Fibroblast of the conjunctiva (primary cell): Measurements from ENCODE around the gene ROR2.
"Not testable (repeated sequence)": the region's sequence is repeated elsewhere in the genome, so short reads cannot be mapped to it uniquely, and the experiment has no call there.

Experiments used
- DNase-seq: peaks from one replicate; pipeline ENCODE4 v3.0.0-alpha.2; 2010; ENCODE audit warnings: low read depth

ROR2 gene

DNA sequence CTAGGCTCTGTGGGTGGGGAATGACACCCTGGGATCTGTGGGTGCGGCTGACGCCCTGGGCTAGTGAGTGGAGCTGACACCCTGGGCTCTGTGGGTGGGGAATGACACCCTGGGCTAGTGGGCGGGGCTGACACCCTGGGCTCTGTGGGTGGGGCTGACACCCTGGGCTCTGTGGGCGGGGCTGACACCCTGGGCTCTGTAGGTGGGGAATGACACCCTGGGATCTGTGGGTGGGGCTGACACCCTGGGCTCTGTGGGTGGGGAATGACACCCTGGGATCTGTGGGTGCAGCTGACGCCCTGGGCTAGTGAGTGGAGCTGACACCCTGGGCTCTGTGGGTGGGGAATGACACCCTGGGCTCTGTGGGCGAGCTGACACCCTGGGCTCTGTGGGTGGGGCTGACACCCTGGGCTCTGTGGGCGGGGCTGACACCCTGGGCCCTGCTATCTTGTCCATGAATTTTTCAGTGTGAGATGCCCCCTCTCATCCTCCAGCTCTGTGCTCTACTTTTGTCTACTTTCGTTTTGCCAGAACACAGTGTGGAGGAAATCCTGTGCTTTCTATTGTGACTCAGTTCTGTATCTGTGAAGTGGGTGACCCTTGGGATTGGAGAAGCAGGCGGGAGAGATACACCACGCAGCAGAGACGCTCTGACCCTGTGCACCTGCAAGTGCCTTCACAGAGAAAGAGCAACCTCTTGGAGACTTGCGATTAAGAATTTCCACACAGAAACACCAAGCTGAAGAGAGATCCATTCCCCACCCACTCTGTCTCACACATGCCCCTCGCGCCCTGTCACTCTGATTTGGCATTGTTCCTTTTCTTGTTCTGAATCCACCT, 151.5 kb downstream of the ROR2 start:
- not testable (repeated sequence) for DNase-seq

DNA sequence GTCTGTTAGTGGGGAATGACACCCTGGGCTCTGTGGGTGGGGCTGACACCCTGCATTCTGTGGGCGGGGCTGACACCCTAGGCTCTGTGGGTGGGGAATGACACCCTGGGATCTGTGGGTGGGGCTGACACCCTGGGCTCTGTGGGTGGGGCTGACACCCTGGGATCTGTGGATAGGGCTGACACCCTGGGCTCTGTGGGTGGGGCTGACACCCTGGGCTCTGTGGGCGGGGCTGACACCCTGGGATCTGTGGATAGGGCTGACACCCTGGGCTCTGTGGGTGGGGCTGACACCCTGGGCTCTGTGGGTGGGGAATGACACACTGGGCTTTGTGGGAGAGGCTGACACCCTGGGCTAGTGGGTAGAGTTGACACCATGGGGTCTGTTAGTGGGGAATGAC, 152.5 kb downstream of the ROR2 start:
- not testable (repeated sequence) for DNase-seq

DNA sequence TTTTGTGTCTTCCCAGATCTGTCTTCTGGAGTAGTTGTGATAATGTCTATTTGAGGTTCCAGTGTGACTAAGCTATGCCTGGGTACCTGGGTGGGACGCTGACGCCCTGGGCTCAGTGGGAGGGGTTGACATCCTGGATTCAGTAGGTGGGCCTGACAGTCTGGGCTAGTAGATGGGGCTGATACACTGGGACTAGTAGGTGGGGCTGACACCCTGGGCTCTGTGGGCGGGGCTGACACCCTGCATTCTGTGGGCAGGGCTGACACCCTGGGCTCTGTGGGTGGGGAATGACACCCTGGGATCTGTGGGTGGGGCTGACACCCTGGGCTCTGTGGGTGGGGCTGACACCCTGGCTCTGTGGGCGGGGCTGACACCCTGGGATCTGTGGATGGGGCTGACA, 153.5 kb downstream of the ROR2 start:
- DNase-seq, result not testable (repeated sequence)

DNA sequence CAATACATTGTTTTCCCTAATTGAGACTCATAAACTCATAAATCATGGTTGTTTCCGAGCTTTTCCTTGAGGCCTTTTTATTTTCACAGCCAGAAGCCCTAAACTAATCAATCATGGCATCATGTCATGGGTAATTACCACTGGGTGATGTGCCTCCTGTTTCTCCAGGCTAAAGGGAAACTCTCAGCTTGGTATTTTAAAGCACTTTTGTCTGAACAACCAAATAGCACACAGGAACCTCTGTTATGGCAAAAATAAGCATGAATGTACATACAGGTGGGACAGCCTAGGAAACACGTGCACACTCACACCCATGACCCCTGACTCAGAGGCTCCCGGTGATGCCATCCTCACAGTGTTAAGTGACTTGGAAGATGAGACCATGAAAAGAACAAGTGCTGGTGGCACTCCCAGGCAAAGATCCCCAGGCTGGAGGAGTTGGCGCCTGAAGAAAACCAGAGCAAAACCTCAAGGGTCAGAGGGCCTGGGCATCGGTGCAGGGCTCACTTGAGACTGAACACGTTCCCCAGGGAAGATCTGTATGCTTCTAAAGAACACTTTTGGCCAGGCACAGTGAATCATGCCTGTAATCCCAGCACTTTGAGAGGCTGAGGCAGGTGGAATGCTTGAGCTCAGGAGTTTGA, 154.3 kb downstream of the ROR2 start:
- DNase-seq, result no peak

- not testable (repeated sequence) for DNase-seq
Measured at GRCh38 chr9:91793371-91793770, 156.7 kb downstream of the ROR2 start.

- no peak for DNase-seq
Measured at GRCh38 chr9:91790917-91791316, 159.1 kb downstream of the ROR2 start.

DNA sequence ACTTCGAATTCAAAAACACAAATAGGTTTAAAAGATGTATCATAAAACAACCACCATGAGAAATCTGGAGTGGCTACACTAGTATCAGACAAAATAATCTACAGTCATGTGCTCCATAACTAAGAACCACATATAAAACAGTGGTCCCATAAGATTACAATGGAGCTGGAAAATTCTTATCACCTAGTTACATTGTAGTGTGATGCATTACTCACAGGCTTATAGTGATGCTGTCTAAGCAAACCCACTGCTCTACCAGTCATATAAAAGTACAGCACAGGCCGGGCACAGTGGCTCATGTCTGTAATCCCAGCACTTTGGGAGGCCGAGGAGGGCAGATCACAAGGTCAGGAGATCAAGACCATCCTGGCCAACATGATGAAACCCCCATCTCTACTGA, 160.1 kb downstream of the ROR2 start:
- no peak for DNase-seq

GRCh38 chr9:91787931-91788330, 162.1 kb downstream of the ROR2 start:
- no peak for DNase-seq

GRCh38 chr9:91786132-91786896, 163.7 kb downstream of the ROR2 start:
- DNase-seq, result no peak

DNA sequence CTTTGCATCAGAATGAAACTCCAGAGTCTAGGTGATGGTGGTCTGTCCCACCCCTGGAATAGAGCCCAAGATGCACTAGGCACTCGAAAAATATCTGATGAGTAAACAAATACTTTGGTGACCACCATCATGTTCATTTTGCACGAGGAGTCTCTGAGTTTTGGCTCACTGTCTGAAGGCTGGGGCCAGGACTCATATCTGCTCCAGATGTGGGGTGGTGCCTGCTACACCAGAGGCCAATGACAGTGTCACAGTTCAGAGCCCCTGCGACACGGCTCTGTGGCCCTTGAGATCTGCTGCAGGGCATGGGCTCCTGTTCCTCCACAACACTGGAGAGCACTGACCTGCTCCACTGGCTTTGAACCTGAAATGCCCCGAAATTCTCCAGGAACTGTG, 164.6 kb downstream of the ROR2 start:
- DNase-seq, result no peak

GRCh38 chr9:91784673-91785446, 165.2 kb downstream of the ROR2 start:
- DNase-seq, result no peak

- no peak for DNase-seq
Measured at GRCh38 chr9:91783876-91784672, 166.0 kb downstream of the ROR2 start.

DNA sequence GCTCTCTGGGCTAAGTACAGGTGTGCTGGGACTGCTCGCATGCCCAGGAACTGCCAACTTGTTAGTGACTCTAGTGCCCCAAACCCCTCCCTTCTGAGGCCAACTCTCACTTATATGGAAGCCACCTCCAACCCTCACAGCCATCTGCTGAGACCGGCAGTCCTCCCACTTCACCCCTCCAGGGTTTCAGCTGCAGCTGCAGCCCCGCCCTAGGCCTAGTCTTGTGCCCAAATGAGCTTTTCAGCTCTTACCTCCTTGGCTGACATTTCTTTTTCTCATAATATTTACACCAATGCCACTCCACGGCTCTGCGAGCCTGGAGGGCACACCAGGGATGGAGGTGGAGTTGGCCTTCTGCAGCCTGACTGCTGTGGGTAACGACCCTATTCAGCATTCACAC, 166.6 kb downstream of the ROR2 start:
- DNase-seq, result no peak

- DNase-seq, result no peak
Measured at GRCh38 chr9:91782708-91783214, 167.3 kb downstream of the ROR2 start.

DNA sequence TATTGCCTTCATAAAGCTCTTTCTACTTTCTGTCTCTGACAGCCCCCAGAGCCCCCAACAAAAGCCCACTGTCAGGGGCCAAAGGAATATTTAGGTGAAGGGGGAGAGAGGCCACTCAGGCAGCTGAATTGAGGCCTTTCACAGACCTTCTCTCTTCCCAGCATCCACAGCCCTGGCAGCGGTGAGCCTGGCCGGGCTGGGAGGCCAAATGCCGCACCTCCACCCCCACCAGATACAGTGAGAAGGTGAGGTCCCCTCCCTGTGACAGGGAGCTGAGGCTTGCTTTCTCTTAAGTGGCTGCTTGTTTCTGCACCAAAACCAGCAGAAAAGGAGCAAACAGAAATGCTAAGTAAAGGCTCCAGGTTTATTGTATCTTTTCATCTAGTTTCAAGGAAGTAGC, 168.1 kb downstream of the ROR2 start:
- no peak for DNase-seq

DNA sequence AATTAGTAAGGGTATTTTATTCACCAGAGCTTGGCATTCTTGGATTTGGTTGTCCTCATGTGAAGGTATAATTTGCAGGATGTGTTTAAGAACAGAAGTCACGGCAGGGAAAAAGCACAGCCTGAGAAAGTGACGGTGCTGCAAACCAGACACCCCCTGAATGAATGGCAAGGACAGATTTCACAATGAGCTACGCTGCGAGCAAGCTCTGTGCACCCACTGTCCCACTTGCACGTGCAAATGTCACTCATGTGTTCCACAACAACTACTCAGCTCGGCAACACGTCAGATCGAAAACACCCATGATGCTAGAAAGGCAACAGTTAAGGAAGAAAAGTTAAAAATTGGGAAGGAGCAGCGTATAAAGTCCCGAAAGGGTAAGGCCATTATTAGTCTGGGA, 168.9 kb downstream of the ROR2 start:
- DNase-seq, result no peak

GRCh38 chr9:91778031-91778430, 172.0 kb downstream of the ROR2 start:
- no peak for DNase-seq

DNA sequence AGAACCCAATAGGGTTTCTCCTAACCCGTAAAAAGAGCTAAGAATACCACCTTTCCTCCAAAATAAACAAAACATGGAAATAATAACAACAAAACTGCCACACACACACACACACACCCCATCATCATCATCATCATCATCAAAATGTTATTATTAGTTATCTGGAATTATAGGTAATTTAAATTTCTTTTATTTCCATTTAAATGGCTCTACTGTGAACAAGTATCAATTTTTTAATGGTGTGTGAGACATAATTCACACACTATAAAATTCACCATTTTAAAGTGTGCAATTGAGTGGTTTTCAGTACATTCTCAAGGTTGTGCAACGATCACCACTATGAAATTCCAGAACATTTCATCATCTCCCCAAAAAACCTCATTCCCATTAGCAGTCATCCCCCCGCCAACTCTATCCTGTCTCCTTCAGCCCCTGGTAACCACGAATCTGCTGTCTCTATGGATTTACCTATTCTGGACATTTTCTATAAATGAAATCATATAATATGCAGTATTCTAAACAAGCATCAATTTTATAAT, 172.7 kb downstream of the ROR2 start:
- no peak for DNase-seq

GRCh38 chr9:91776409-91777291, 173.4 kb downstream of the ROR2 start:
- DNase-seq, result no peak

- no peak for DNase-seq
Measured at GRCh38 chr9:91775708-91776028, 174.4 kb downstream of the ROR2 start.
